WERI-Rb-1 (cell line): ENCODE measurements around the gene ZNF732.
"Not testable (repeated sequence)": the region's sequence is repeated elsewhere in the genome, so short reads cannot be mapped to it uniquely, and the experiment has no call there.

Source experiments
- DNase-seq: peaks from one replicate; pipeline ENCODE4 v3.0.0-alpha.2; 2020
- H3K27ac ChIP-seq: fragments of 250-450 bp; sonication (Bioruptor Pico); 2 replicates; pipeline ENCODE4 v1.5.1; 2020; ENCODE audit warnings: mild to moderate bottlenecking, moderate library complexity
- H3K27me3 ChIP-seq: fragments of 250-450 bp; sonication (Bioruptor Pico); 2 replicates; pipeline ENCODE4 v1.5.1; 2021; ENCODE audit warnings: mild to moderate bottlenecking, low read depth, moderate library complexity; ENCODE audit not compliant: insufficient read depth, severe bottlenecking
- H3K36me3 ChIP-seq: fragments of 250-450 bp; sonication (Bioruptor Pico); 2 replicates; pipeline ENCODE4 v1.5.1; 2020; ENCODE audit warnings: mild to moderate bottlenecking, moderate library complexity
- H3K4me3 ChIP-seq: 2 replicates; pipeline ENCODE4 v1.5.1; 2011; ENCODE audit warnings: low read depth, mild to moderate bottlenecking, control low read depth, low read length
- H3K9me3 ChIP-seq: fragments of 250-450 bp; sonication (Bioruptor Pico); 2 replicates; pipeline ENCODE4 v1.5.1; 2021; ENCODE audit warnings: mild to moderate bottlenecking, moderate library complexity; ENCODE audit not compliant: severe bottlenecking
- TF ChIP-seq, protein P1 (sequence below): IDR thresholded peaks from 2 replicates; pipeline ENCODE4 v1.5.1; 2011; ENCODE audit warnings: low read depth, mild to moderate bottlenecking, control low read depth, inconsistent platforms, low read length

Gene ZNF732

DNA sequence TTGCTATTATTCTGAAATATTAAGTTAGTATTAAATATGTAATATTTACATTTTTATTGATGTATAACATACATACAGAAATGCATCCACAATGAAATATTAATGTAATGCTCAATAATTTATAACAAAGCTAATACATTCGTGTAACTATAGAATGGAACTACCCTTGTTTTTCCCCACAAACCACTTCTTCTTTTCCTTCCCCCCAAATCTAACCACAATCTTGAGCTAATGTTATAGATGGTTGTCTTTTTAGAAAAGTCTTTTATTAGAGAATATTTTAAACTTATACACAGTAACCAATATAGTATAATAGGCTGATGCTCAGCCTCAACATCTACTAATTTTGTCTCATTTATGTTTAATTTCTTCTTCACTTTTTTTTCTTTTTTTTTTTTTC lies 4.5 kb upstream of the ZNF732 start:
- TF ChIP-seq, protein P1, sequence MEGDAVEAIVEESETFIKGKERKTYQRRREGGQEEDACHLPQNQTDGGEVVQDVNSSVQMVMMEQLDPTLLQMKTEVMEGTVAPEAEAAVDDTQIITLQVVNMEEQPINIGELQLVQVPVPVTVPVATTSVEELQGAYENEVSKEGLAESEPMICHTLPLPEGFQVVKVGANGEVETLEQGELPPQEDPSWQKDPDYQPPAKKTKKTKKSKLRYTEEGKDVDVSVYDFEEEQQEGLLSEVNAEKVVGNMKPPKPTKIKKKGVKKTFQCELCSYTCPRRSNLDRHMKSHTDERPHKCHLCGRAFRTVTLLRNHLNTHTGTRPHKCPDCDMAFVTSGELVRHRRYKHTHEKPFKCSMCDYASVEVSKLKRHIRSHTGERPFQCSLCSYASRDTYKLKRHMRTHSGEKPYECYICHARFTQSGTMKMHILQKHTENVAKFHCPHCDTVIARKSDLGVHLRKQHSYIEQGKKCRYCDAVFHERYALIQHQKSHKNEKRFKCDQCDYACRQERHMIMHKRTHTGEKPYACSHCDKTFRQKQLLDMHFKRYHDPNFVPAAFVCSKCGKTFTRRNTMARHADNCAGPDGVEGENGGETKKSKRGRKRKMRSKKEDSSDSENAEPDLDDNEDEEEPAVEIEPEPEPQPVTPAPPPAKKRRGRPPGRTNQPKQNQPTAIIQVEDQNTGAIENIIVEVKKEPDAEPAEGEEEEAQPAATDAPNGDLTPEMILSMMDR = no peak
- no peak overlapping the region for H3K4me3 ChIP-seq

DNA sequence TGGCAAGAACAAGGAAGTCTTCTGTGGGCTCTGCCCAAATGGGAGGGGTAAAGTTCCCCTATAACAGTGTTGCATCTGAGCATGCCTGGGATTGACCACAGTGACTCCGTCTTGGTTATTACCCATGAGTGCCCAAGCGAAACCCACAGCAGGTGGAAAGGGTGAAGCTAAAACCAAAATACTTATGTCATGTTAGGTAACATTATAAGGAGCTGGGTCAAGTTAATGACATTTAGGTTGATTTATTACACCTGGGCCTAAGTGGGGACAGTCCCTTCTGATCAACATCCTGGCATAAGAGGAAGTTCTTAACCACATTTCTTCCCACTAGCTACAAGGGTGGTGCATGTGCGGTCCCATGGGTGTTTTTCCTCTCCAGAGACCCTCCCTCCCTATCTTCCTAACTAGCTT lies 1.3 kb upstream of the ZNF732 start:
- no peaks in the 10 kb centered on the region for H3K27me3 ChIP-seq
- no peak overlapping the region for H3K27ac ChIP-seq

More for the DNA sequence above, 4.5 kb upstream of the ZNF732 start:
- H3K9me3 ChIP-seq = peaks cover 6% of the 10 kb centered on the region
- no peaks in the 10 kb centered on the region for H3K36me3 ChIP-seq
- H3K27me3 ChIP-seq = no peaks in the 10 kb centered on the region
- DNase-seq = no peak
- H3K27ac ChIP-seq = no peak overlapping the region

DNA sequence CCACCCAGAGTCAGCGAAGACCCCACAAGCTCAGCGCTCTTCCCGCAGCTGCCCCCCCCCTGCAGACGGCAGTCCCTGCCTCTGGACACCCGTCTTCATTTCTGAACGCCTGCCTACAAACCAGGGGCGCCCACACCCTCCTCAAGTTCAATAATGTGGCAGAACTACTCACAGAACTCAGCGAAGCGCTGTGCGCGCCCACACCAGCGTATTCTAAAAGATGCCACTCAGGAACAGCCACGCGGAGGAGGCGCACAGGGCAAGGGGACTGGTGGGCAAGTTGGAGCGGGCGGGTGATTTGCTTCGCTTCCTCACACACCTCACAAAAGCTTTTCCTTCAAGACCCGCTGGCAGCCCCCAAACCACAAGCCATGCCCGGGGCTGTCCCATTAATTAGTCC lies 758 bp downstream of the ZNF732 start:
- not testable (repeated sequence) for DNase-seq, H3K27me3 ChIP-seq, H3K4me3 ChIP-seq, H3K36me3 ChIP-seq, H3K27ac ChIP-seq
- H3K9me3 ChIP-seq = peaks cover 20% of the 10 kb centered on the region

More for the DNA sequence above, 1.3 kb upstream of the ZNF732 start:
- TF ChIP-seq, protein P1 = no peak
- peaks cover 20% of the 10 kb centered on the region for H3K9me3 ChIP-seq
- H3K36me3 ChIP-seq = no peaks in the 10 kb centered on the region
- no peak overlapping the region for H3K4me3 ChIP-seq
- DNase-seq = no peak

DNA sequence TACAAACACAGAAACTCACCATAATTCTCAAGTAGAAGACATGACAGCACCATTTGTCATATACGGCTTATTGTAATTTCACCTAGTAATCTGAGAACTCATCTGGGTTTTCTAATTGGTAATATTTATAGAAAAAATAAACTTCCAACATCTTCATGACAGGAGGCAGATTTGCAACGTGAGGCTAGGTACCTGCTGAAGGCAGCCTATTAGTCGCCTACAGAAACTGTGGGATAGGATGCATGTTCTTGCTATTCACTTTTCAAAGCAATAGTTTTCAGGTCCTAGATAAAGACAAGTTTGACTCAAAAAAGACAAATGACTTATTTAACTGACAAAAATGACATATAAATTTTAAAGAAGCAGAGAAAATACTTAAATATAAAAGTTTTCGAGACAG lies 2.9 kb downstream of the ZNF732 start:
- H3K27ac ChIP-seq = no peak overlapping the region
- no peak for DNase-seq
- H3K4me3 ChIP-seq = no peak overlapping the region
- H3K36me3 ChIP-seq = no peaks in the 10 kb centered on the region
- peaks cover 20% of the 10 kb centered on the region for H3K9me3 ChIP-seq
- H3K27me3 ChIP-seq = no peaks in the 10 kb centered on the region
- TF ChIP-seq, protein P1 = no peak

DNA sequence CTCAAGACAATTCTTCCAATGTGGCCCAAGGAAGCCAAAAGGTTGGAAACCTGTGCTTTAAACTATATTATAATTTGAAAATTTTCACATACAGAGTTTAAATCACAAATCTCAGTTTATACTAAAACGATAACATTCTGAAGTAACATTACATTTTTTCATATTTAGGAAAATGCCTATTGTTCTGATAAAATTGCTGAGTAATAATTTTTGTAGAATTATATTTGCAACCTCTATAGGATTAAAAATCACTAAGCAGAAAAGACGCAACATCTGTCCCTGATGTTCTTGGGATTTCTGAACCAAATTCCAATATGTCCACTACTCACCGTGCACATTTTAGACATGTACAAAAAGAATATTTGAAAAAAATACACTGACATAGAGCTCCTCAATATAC lies 10.5 kb downstream of the ZNF732 start:
- no peak for DNase-seq
- H3K27ac ChIP-seq = no peak overlapping the region
- no peaks in the 10 kb centered on the region for H3K36me3 ChIP-seq
- H3K4me3 ChIP-seq = no peak overlapping the region
- H3K9me3 ChIP-seq = peaks cover 11% of the 10 kb centered on the region
- H3K27me3 ChIP-seq = no peaks in the 10 kb centered on the region
- TF ChIP-seq, protein P1 = no peak

DNA sequence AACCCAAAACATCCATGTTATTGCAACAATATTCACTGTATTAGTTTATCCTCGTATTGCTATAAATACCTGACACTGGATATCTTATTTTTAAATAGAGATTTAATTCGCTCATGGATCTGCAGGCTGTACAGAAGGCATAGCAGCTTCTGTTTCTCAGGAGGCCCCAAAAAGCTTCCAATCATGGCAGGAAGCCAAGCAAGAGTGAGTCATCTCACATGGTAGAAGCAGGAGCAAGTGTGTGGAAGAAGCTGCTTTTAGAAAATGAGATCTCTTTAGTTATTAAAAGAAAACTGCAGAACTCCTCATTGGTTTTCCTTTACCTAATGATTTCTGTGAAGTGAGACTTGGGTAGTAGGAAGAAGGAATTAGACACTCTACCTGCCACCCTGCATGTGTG lies 16.4 kb downstream of the ZNF732 start:
- H3K27ac ChIP-seq = no peak overlapping the region
- peaks cover 13% of the 10 kb centered on the region for H3K9me3 ChIP-seq
- H3K4me3 ChIP-seq = no peak overlapping the region
- TF ChIP-seq, protein P1 = no peak
- no peaks in the 10 kb centered on the region for H3K27me3 ChIP-seq
- no peak for DNase-seq
- no peaks in the 10 kb centered on the region for H3K36me3 ChIP-seq
